Pulmonary artery endothelial cell (primary cell): Measurements from ENCODE around the gene VGF. TPM values are rescaled to one million over a fixed set of nuclear protein-coding genes. Genes with fewer than 3 reads are reported as not detected.
"Not testable (repeated sequence)": the region's sequence is repeated elsewhere in the genome, so short reads cannot be mapped to it uniquely, and the experiment has no call there.

Experiments used
- DNase-seq: peaks from one replicate; pipeline ENCODE4 v3.0.0-alpha.2; 2011; ENCODE audit warnings: low read depth, low spot score
- total RNA-seq: library from RNA; depleted of rRNA; stranded (reverse); fragments of >200 nt; gene quantifications from 2 replicates; pipeline ENCODE4 v1.2.3, GENCODE V29; 2014

VGF gene
- total RNA-seq, 1 donor from 2014 or later, result 0.07 TPM

GRCh38 chr7:101137651-101138212, 27.6 kb downstream of the VGF start:
- no peak for DNase-seq

- DNase-seq, result no peak
Observed at GRCh38 chr7:101134399-101134980, 30.9 kb downstream of the VGF start.

GRCh38 chr7:101133621-101134398, 31.6 kb downstream of the VGF start:
- DNase-seq, result no peak

GRCh38 chr7:101132626-101133600, 32.5 kb downstream of the VGF start:
- not testable (repeated sequence) for DNase-seq

- no peak for DNase-seq
Observed at GRCh38 chr7:101129603-101130117, 35.7 kb downstream of the VGF start.

- DNase-seq, result no peak
Observed at GRCh38 chr7:101128040-101128834, 37.1 kb downstream of the VGF start.

GRCh38 chr7:101127460-101128039, 37.8 kb downstream of the VGF start:
- no peak for DNase-seq

GRCh38 chr7:101126651-101127459, 38.5 kb downstream of the VGF start, which contains the start of gene SERPINE1:
TSS of gene SERPINE1 (plus strand) at chr7:101127104. CDS start at chr7:101128394, 1,290 bp downstream.
- DNase-seq, result peak; percentile 100

GRCh38 chr7:101125989-101126650, 39.2 kb downstream of the VGF start:
- peak; percentile 86 for DNase-seq

GRCh38 chr7:101124376-101125056, 40.9 kb downstream of the VGF start:
- peak; percentile 83 for DNase-seq

- no peak for DNase-seq
Observed at GRCh38 chr7:101123703-101124068, 41.7 kb downstream of the VGF start.

GRCh38 chr7:101122933-101123702, 42.3 kb downstream of the VGF start:
- no peak for DNase-seq

GRCh38 chr7:101121991-101122932, 43.1 kb downstream of the VGF start:
- DNase-seq, result peak; percentile 98

GRCh38 chr7:101121631-101121990, 43.8 kb downstream of the VGF start:
- not testable (repeated sequence) for DNase-seq

- DNase-seq, result no peak
Observed at GRCh38 chr7:101120315-101120714, 45.1 kb downstream of the VGF start.

GRCh38 chr7:101119876-101120275, 45.5 kb downstream of the VGF start:
- DNase-seq, result no peak
